ENCODE measurements around the gene C1GALT1.

C1GALT1 gene

DNA sequence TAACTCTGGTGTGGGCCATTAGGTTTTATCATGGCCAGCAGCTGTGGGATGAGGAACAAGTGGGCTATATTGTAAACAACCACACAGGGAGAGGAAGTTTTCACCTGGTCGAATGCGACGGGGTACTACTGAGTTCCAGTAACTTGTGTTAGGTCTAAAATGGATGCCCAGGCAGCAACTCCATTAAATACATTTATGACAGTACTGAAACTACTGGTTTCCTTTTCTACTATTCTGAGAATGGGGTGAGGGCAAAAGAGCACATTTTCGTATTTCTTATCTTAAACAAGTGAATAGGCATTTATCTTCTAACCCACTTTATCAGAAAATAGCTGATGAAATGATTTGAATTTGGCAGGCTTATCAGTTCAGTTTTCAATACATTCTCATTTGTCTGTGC lies 109.7 kb downstream of the C1GALT1 start:
- DNase-seq = no peak

- DNase-seq = no peak
These were observed 110.3 kb downstream of the C1GALT1 start for GRCh38 chr7:7292608-7293007.

DNA sequence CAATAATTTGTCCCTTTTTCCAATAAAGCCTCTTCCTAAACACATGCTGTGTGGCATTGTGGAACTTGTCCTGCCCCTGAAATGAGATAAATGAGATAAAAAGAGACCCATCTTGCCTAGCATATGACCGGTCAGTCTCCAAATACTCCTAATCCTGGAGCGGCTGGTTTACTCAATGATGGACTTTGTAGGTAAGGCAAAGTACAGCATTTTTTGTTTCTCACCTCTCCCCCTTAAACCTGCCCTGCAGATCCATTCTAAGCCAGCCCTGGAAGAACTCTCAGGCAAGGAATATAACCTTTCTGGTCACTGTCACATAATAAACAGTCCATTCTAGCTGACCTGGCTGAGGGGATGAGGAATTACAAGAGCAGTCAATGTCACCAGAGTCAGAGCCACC lies 110.7 kb downstream of the C1GALT1 start:
- DNase-seq = no peak

GRCh38 chr7:7294911-7295310 lies 112.6 kb downstream of the C1GALT1 start:
- DNase-seq = no peak
